HCT116 (cell line): ENCODE data around the gene OSBPL1A. TPM values are rescaled to one million over a fixed set of nuclear protein-coding genes. Genes with fewer than 3 reads are reported as not detected.

ENCODE experiments used
- ATAC-seq: fragments of 200-7000 bp; cut with Tn5 transposase; 2 replicates; pipeline ENCODE4 v1.9.1; 2020; ENCODE audit warnings: mild to moderate bottlenecking, moderate library complexity
- BruUV-seq: library from RNA; stranded (reverse); fragments of 400-500 nt; replicated peaks from 2 replicates; lab custom pipeline; 2021; lab: Mats Ljungman, UMichigan
- CTCF ChIA-PET: fragments of 300-600 bp; sonication (Branson Sonifier 250); formaldehyde crosslinking; loops from one replicate; lab custom pipeline; 2021; ENCODE audit warnings: antibody characterized with exemption; lab: Charles Lee
- POLR2A ChIA-PET: fragments of 300-600, 350-600 bp; sonication (Branson Sonifier 250); formaldehyde crosslinking; loops from one replicate; lab custom pipeline; 2021; ENCODE audit warnings: antibody characterized with exemption; lab: Charles Lee
- RAD21 ChIA-PET, 2 experiments: fragments of 300-600 bp; sonication (Branson Sonifier 250); formaldehyde crosslinking; loops; one replicate each; lab custom pipeline; 2023; ENCODE audit warnings: low total read pairs in 2 of 2; ENCODE audit not compliant: uncharacterized antibody in 2 of 2, unreplicated experiment in 2 of 2, low non-redundant PET in 1 of 2; lab: Charles Lee
- DNase-seq: peaks from one replicate; pipeline ENCODE4 v3.0.0-alpha.2; 2010; ENCODE audit warnings: low read depth, low spot score
- H2AFZ ChIP-seq: fragments of 200-600 bp; shearing (Covaris generic), sonication (generic); 2 replicates; pipeline ENCODE4 v1.6.1; 2017; ENCODE audit warnings: low read depth, mixed run types, mixed read lengths, antibody characterized with exemption, low read length; ENCODE audit not compliant: poor library complexity, severe bottlenecking
- H3K27ac ChIP-seq: 2 replicates; pipeline ENCODE4 v1.5.1; 2012; ENCODE audit warnings: low read depth, low read length
- H3K27me3 ChIP-seq: fragments of 200-600 bp; sonication (generic); 2 replicates; pipeline ENCODE4 v1.6.1; 2016; ENCODE audit warnings: mixed run types, low read length, mixed read lengths; ENCODE audit not compliant: insufficient read depth
- H3K36me3 ChIP-seq, 2 experiments: fragments of 200-500 bp in 1 of 2; fragments of 200-600 bp in 1 of 2; sonication (Bioruptor generic) in 1 of 2; sonication (generic) in 1 of 2; 2 replicates each; pipeline versions ENCODE4 v1.5.1 to v1.6.1; 2014 to 2016; ENCODE audit warnings: low read length in 2 of 2, inconsistent platforms in 1 of 2, mixed read lengths in 1 of 2, mixed run types in 1 of 2; ENCODE audit not compliant: insufficient read depth in 2 of 2, control insufficient read depth in 1 of 2
- H3K4me1 ChIP-seq, 2 experiments: fragments of 200-600 bp in 1 of 2; sonication (generic) in 1 of 2; 2 replicates each; pipeline versions ENCODE4 v1.5.1 to v1.6.1; 2012 to 2017; ENCODE audit warnings: low read length in 2 of 2, inconsistent platforms in 1 of 2, mild to moderate bottlenecking in 1 of 2, mixed read lengths in 1 of 2, mixed run types in 1 of 2, moderate library complexity in 1 of 2; ENCODE audit not compliant: insufficient read depth in 2 of 2, control insufficient read depth in 1 of 2
- H3K4me2 ChIP-seq: fragments of 200-600 bp; sonication (generic); 2 replicates; pipeline ENCODE4 v1.6.1; 2017; ENCODE audit warnings: mixed run types, low read length, mixed read lengths
- H3K4me3 ChIP-seq, 2 experiments: fragments of 200-600 bp in 1 of 2; sonication (generic) in 1 of 2; replicated peaks in 1 of 2; 2 replicates each; pipeline ENCODE4 v1.5.1; 2011 to 2016; ENCODE audit warnings: low read length in 2 of 2, control low read depth in 1 of 2, low read depth in 1 of 2, mild to moderate bottlenecking in 1 of 2, mixed read lengths in 1 of 2, mixed run types in 1 of 2
- H3K79me2 ChIP-seq: fragments of 200-600 bp; sonication (generic); 2 replicates; pipeline ENCODE4 v1.6.1; 2017; ENCODE audit warnings: mild to moderate bottlenecking, mixed run types, low read length, moderate library complexity, mixed read lengths; ENCODE audit not compliant: insufficient read depth
- H3K9ac ChIP-seq: fragments of 200-600 bp; sonication (generic); 2 replicates; pipeline ENCODE4 v1.6.1; 2016; ENCODE audit warnings: low read length, mixed read lengths
- H3K9me2 ChIP-seq: fragments of 200-600 bp; sonication (generic), shearing (Covaris generic); 2 replicates; pipeline ENCODE4 v1.6.1; 2017; ENCODE audit warnings: mixed run types, mild to moderate bottlenecking, moderate library complexity; ENCODE audit not compliant: insufficient read depth
- H3K9me3 ChIP-seq, 2 experiments: fragments of 200-500 bp in 1 of 2; fragments of 200-600 bp in 1 of 2; sonication (Bioruptor generic) in 1 of 2; sonication (generic) in 1 of 2; 2 replicates each; pipeline ENCODE4 v1.6.1; 2014 to 2017; ENCODE audit warnings: low read length in 2 of 2, mixed read lengths in 2 of 2, inconsistent platforms in 1 of 2, low read depth in 1 of 2, mild to moderate bottlenecking in 1 of 2, mixed run types in 1 of 2, moderate library complexity in 1 of 2; ENCODE audit not compliant: control insufficient read depth in 1 of 2, insufficient read depth in 1 of 2
- H4K20me1 ChIP-seq: fragments of 200-600 bp; sonication (generic), shearing (Covaris generic); 2 replicates; pipeline ENCODE4 v1.6.1; 2017; ENCODE audit warnings: mixed run types, mild to moderate bottlenecking, moderate library complexity; ENCODE audit not compliant: insufficient read depth
- CBX3 ChIP-seq: IDR thresholded peaks from 2 replicates; pipeline ENCODE4 v1.6.1; 2012; ENCODE audit warnings: low read depth
- CEBPB ChIP-seq: IDR thresholded peaks from 2 replicates; pipeline ENCODE4 v1.6.1; 2012; ENCODE audit warnings: low read depth
- EGR1 ChIP-seq: IDR thresholded peaks from 2 replicates; pipeline ENCODE4 v1.6.1; 2012; ENCODE audit warnings: low read depth
- EZH2 ChIP-seq: fragments of 200-600 bp; sonication (generic); IDR thresholded peaks from 2 replicates; pipeline ENCODE4 v1.6.1; 2017; ENCODE audit warnings: antibody characterized with exemption, mixed run types
- MAX ChIP-seq: IDR thresholded peaks from 2 replicates; pipeline ENCODE4 v1.6.1; 2012
- SRF ChIP-seq: IDR thresholded peaks from 2 replicates; pipeline ENCODE4 v1.6.1; 2012; ENCODE audit warnings: low read depth
- TCF7L2 ChIP-seq: IDR thresholded peaks from 2 replicates; pipeline ENCODE4 v1.7.0; 2011; ENCODE audit warnings: borderline replicate concordance, inconsistent platforms; ENCODE audit not compliant: insufficient read depth, insufficient read length; ENCODE audit errors: extremely low read depth
- YY1 ChIP-seq: IDR thresholded peaks from 2 replicates; pipeline ENCODE4 v1.6.1; 2011; ENCODE audit warnings: low read length, low read depth, moderate library complexity, mild to moderate bottlenecking; ENCODE audit not compliant: insufficient replicate concordance; ENCODE audit errors: extremely low read depth
- ZBTB33 ChIP-seq: IDR thresholded peaks from 2 replicates; pipeline ENCODE4 v1.6.1; 2011; ENCODE audit warnings: mild to moderate bottlenecking, low read length, moderate library complexity; ENCODE audit not compliant: insufficient replicate concordance; ENCODE audit errors: extremely low read depth
- ZFX ChIP-seq: fragments of 450-650 bp; IDR thresholded peaks from 2 replicates; pipeline ENCODE4 v1.6.1; 2017
- ZNF274 ChIP-seq: fragments of 200-500 bp; sonication (Bioruptor generic); IDR thresholded peaks from 2 replicates; pipeline ENCODE4 v1.6.1; 2014; ENCODE audit warnings: mild to moderate bottlenecking, low read depth, low read length, inconsistent platforms
- intact Hi-C: fragments of 100-400 bp; cut with micrococcal nuclease; formaldehyde crosslinking; loops from 2 replicates; pipeline ENCODE4 v1.10.0; 2022
- total RNA-seq: library from RNA; stranded (reverse); gene quantifications from one replicate; pipeline ENCODE4 v1.2.1, GENCODE V29; 2021; ENCODE audit not compliant: unreplicated experiment

OSBPL1A gene
- total RNA-seq, 1 experiment from 2014 or later: 18.9 TPM

- CTCF ChIA-PET: no interaction called here
- no peaks in the 10 kb centered on the region for H3K9me2 ChIP-seq
- no peaks in the 10 kb centered on the region for H3K27me3 ChIP-seq
- H3K4me3 ChIP-seq: no peak overlapping the region
- no peak for TF ChIP-seq SRF
- no peak for TF ChIP-seq TCF7L2
- TF ChIP-seq CEBPB: peak; percentile 33; the same call in 1 of the 2 replicates
- no peak for TF ChIP-seq CBX3
- peaks cover 34 to 51% of the 10 kb centered on the region in 2 experiments for H3K4me1 ChIP-seq
- intact Hi-C loops: no loop called here
- H3K4me2 ChIP-seq: peak overlapping the region; percentile 51
- no peak overlapping the region for H3K27ac ChIP-seq
- H3K9ac ChIP-seq: no peak overlapping the region
- no peaks in the 10 kb centered on the region for H3K9me3 ChIP-seq
- RAD21 ChIA-PET: no interaction called here
- no TSS peak for BruUV-seq
- ATAC-seq (peak; percentile 31; the same call in 1 of the 2 replicates), DNase-seq (peak; percentile 21)
- POLR2A ChIA-PET: interaction anchor here (0.6 kb wide), 1 partner anchor 319 kb away, joined by 4 read pairs; no protein-coding TSS in a partner anchor
- no peaks in the 10 kb centered on the region for H4K20me1 ChIP-seq
- no peaks in the 10 kb centered on the region for H3K79me2 ChIP-seq
- H3K36me3 ChIP-seq: no peaks in the 10 kb centered on the region
- no peak overlapping the region for H2AFZ ChIP-seq
Measured at GRCh38 chr18:24208270-24209035, 189.2 kb downstream of the OSBPL1A start.

- POLR2A ChIA-PET: no interaction called here
Measured at GRCh38 chr18:24204904-24205303, 192.7 kb downstream of the OSBPL1A start.

More at GRCh38 chr18:24204904-24205303, 192.7 kb downstream of the OSBPL1A start:
- H3K79me2 ChIP-seq: no peaks in the 10 kb centered on the region
- no peaks in the 10 kb centered on the region for H3K9me2 ChIP-seq
- no peak overlapping the region for H3K9ac ChIP-seq
- TF ChIP-seq EGR1: no peak
- no peak for TF ChIP-seq ZBTB33
- no peak for TF ChIP-seq YY1
- TF ChIP-seq ZFX: no peak
- TF ChIP-seq MAX: no peak
- no peak for TF ChIP-seq ZNF274
- TF ChIP-seq EZH2: no peak
- no peak overlapping the region for H2AFZ ChIP-seq
- RAD21 ChIA-PET: no interaction called here
- no peak overlapping the region for H3K27ac ChIP-seq
- CTCF ChIA-PET: interaction anchor here (0.7 kb wide), 1 partner anchor 12 kb away, joined by 3 read pairs; no protein-coding TSS in a partner anchor
- H3K4me2 ChIP-seq: no peak overlapping the region
- no peaks in the 10 kb centered on the region for H3K9me3 ChIP-seq
- ATAC-seq: no peak
- H3K36me3 ChIP-seq: no peaks in the 10 kb centered on the region
- intact Hi-C loops: no loop called here
- H3K4me3 ChIP-seq: no peak overlapping the region
- H3K4me1 ChIP-seq: peaks cover 16 to 19% of the 10 kb centered on the region in 2 experiments
- no peaks in the 10 kb centered on the region for H4K20me1 ChIP-seq
- BruUV-seq: no TSS peak
- H3K27me3 ChIP-seq: no peaks in the 10 kb centered on the region
- DNase-seq: no peak
